ENCODE data around the gene MLEC.

- TF ChIP-seq OSR1 (CRISPR knock-in tag; IDR thresholded peaks at IDR 0.05) (no peak), GLIS3 (CRISPR knock-in tag; IDR thresholded peaks at IDR 0.05) (no peak), ZNF565 (CRISPR knock-in tag; conservative IDR thresholded peaks at IDR 0.05; ENCODE audit: low read depth) (no peak), ZFP30 (CRISPR knock-in tag; IDR thresholded peaks at IDR 0.05) (no peak), ZFP3 (CRISPR knock-in tag; IDR thresholded peaks at IDR 0.05) (no peak)
Observed at GRCh38 chr12:120659151-120659525, 27.8 kb upstream of the MLEC start.

Measured in SK-N-SH treated with all-trans-retinoic acid at 6 μM for 48 hours (cell line).